HepG2 (cell line): ENCODE measurements around the gene INTS3. TPM values are rescaled to one million over a fixed set of nuclear protein-coding genes. Genes with fewer than 3 reads are reported as not detected.

Experiments used
- ATAC-seq: fragments of 200-7000 bp; cut with Tn5 transposase; 3 replicates; pipeline ENCODE4 v1.9.1; 2020; ENCODE audit warnings: mild to moderate bottlenecking, moderate library complexity
- BruUV-seq: library from RNA; stranded (reverse); fragments of 400-500 nt; replicated peaks from 2 replicates; lab custom pipeline; 2021; lab: Mats Ljungman, UMichigan
- CTCF ChIA-PET: fragments of 300-600 bp; formaldehyde crosslinking; extraction: SDS; loops from one replicate; lab custom pipeline; 2021; ENCODE audit warnings: low total read pairs, inconsistent platforms, low intra/inter-chr PET ratio; lab: Yijun Ruan, JAX
- POLR2A ChIA-PET: fragments of 350-600 bp; sonication (Branson Sonifier 250); formaldehyde crosslinking; loops from one replicate; lab custom pipeline; 2020; ENCODE audit warnings: antibody characterized with exemption, inconsistent platforms; lab: Yijun Ruan, JAX
- DNase-seq: peaks from one replicate; pipeline ENCODE4 v3.0.0-alpha.2; 2015; ENCODE audit warnings: low spot score
- FAIRE-seq: peaks from 3 replicates; lab custom pipeline; 2011; peaks lifted over from hg19 to GRCh38; lab: Jason Lieb, UNC
- H2AFZ ChIP-seq: one replicate; pipeline ENCODE4 v1.6.1; 2011; ENCODE audit warnings: low read length, inconsistent platforms
- H3K27ac ChIP-seq: fragments of 300-600 bp; 3 replicates; pipeline ENCODE4 v1.8.0; 2011; ENCODE audit warnings: mixed run types, mild to moderate bottlenecking, mixed read lengths, low read length, inconsistent platforms; ENCODE audit not compliant: insufficient read depth; ENCODE audit errors: extremely low read length
- H3K27me3 ChIP-seq, 2 experiments: fragments of 200-600 bp in 1 of 2; 2 replicates in 1 of 2; 3 replicates in 1 of 2; pipeline versions ENCODE4 v1.6.0 to v1.8.0; 2011; ENCODE audit warnings: low read length in 2 of 2, mild to moderate bottlenecking in 2 of 2, moderate library complexity in 2 of 2, inconsistent platforms in 1 of 2; ENCODE audit not compliant: insufficient read depth in 2 of 2, control insufficient read depth in 1 of 2
- H3K36me3 ChIP-seq, 2 experiments: fragments of 200-600 bp in 1 of 2; replicated peaks in 1 of 2; 2 replicates in 1 of 2; 3 replicates in 1 of 2; pipeline versions ENCODE4 v1.5.1 to v1.8.0; 2011; ENCODE audit warnings: low read length in 2 of 2, inconsistent platforms in 1 of 2; ENCODE audit not compliant: insufficient read depth in 2 of 2, control insufficient read depth in 1 of 2
- H3K4me1 ChIP-seq: 2 replicates; pipeline ENCODE4 v1.5.1; 2012; ENCODE audit warnings: low read length, inconsistent platforms; ENCODE audit not compliant: insufficient read depth
- H3K4me2 ChIP-seq: 2 replicates; pipeline ENCODE4 v1.6.0; 2011; ENCODE audit warnings: low read depth, low read length, inconsistent platforms
- H3K4me3 ChIP-seq, 3 experiments: fragments of 200-600 bp in 1 of 3; sonication (generic), shearing (Covaris generic) in 1 of 3; replicated peaks in 1 of 3; 2 replicates each; pipeline ENCODE4 v1.5.1; 2011 to 2016; ENCODE audit warnings: low read length in 3 of 3, inconsistent platforms in 2 of 3, low read depth in 2 of 3, mild to moderate bottlenecking in 2 of 3, control low read depth in 1 of 3, mixed read lengths in 1 of 3; ENCODE audit not compliant: insufficient read depth in 1 of 3
- H3K79me2 ChIP-seq: one replicate; pipeline ENCODE4 v1.6.1; 2011; ENCODE audit warnings: low read length, inconsistent platforms; ENCODE audit not compliant: insufficient read depth
- H3K9ac ChIP-seq: 2 replicates; pipeline ENCODE4 v1.6.0; 2011; ENCODE audit warnings: mild to moderate bottlenecking, low read depth, low read length, inconsistent platforms; ENCODE audit not compliant: insufficient read depth
- H3K9me3 ChIP-seq: 2 replicates; pipeline ENCODE4 v1.5.1; 2012; ENCODE audit warnings: mild to moderate bottlenecking, low read length
- H4K20me1 ChIP-seq: 2 replicates; pipeline ENCODE4 v1.6.0; 2011; ENCODE audit warnings: inconsistent platforms, mild to moderate bottlenecking, low read length, moderate library complexity; ENCODE audit not compliant: insufficient read depth
- FOSL1 ChIP-seq: sonication (generic); formaldehyde crosslinking; IDR thresholded peaks from 2 replicates; pipeline ENCODE4 v1.9.0; 2021; ENCODE audit warnings: missing genetic modification reagents, borderline replicate concordance
- GABPA ChIP-seq, 2 experiments: IDR thresholded peaks; 2 replicates each; pipeline ENCODE4 v1.6.1; 2011 to 2016; ENCODE audit warnings: low read depth in 2 of 2, low read length in 1 of 2, missing biosample characterization in 1 of 2, missing genetic modification characterization in 1 of 2
- HHEX ChIP-seq: IDR thresholded peaks from 2 replicates; pipeline ENCODE4 v1.6.1; 2016; ENCODE audit warnings: control low read depth
- KDM1A ChIP-seq: IDR thresholded peaks from 2 replicates; pipeline ENCODE4 v1.6.1; 2016; ENCODE audit warnings: missing compliant biosample characterization
- MIER2 ChIP-seq: IDR thresholded peaks from 2 replicates; pipeline ENCODE4 v1.6.1; 2016; ENCODE audit warnings: missing biosample characterization, missing genetic modification reagents
- RAD21 ChIP-seq: fragments of 450-650 bp; formaldehyde crosslinking; IDR thresholded peaks from 2 replicates; pipeline ENCODE4 v1.5.0; 2020; ENCODE audit warnings: mild to moderate bottlenecking
- SMAD3 ChIP-seq: sonication (generic); formaldehyde crosslinking; IDR thresholded peaks from 2 replicates; pipeline ENCODE4 v1.4.0; 2020; ENCODE audit warnings: missing genetic modification reagents
- SMC3 ChIP-seq: IDR thresholded peaks from 2 replicates; pipeline ENCODE4 v1.6.1; 2011; ENCODE audit warnings: low read length, improper control_type of control experiment
- SOX13 ChIP-seq, 3 experiments: fragments of 450-650 bp in 1 of 3; sonication (generic) in 1 of 3; formaldehyde crosslinking in 1 of 3; IDR thresholded peaks in 2 of 3; conservative IDR thresholded peaks in 1 of 3; 2 replicates each; pipeline versions ENCODE4 v1.5.0 to v1.6.1; 2016 to 2020; ENCODE audit warnings: antibody characterized with exemption in 1 of 3, mild to moderate bottlenecking in 1 of 3, missing compliant biosample characterization in 1 of 3, missing genetic modification reagents in 1 of 3, moderate library complexity in 1 of 3
- XRCC5 ChIP-seq: fragments of 200-400 bp; formaldehyde crosslinking; optimal IDR thresholded peaks from 2 replicates; pipeline ENCODE3; 2017; ENCODE audit warnings: mild to moderate bottlenecking, low read length
- ZBTB8A ChIP-seq: sonication (generic); formaldehyde crosslinking; IDR thresholded peaks from 2 replicates; pipeline ENCODE4 v1.4.0; 2020; ENCODE audit warnings: mild to moderate bottlenecking, low read depth, missing genetic modification reagents, borderline replicate concordance
- ZFP41 ChIP-seq: sonication (generic); formaldehyde crosslinking; IDR thresholded peaks from 2 replicates; pipeline ENCODE4 v1.4.0; 2020; ENCODE audit warnings: mild to moderate bottlenecking, missing genetic modification reagents, borderline replicate concordance
- ZMYM4 ChIP-seq: sonication (generic); formaldehyde crosslinking; IDR thresholded peaks from 2 replicates; pipeline ENCODE4 v1.8.1; 2023; ENCODE audit warnings: mild to moderate bottlenecking, missing genetic modification reagents
- ZNF639 ChIP-seq: conservative IDR thresholded peaks from 2 replicates; pipeline ENCODE4 v1.6.1; 2018; ENCODE audit warnings: missing genetic modification reagents
- ZNF773 ChIP-seq: sonication (generic); formaldehyde crosslinking; IDR thresholded peaks from 2 replicates; pipeline ENCODE4 v1.4.0; 2020; ENCODE audit warnings: missing genetic modification reagents, borderline replicate concordance
- WGBS: methylation state at CpG from one replicate; pipeline ENCODE4 v1.1.6; 2017; ENCODE audit warnings: low lambda C conversion rate; 5-methylcytosine and 5-hydroxymethylcytosine counted together
- in situ Hi-C: cut with HindIII; loops from 2 replicates; pipeline ENCODE4 v1.10.0; 2017; ENCODE audit warnings: low pct_unique_long_range_greater_than_20kb; ENCODE audit not compliant: extremely low pct_ligation_motif_present
- intact Hi-C: fragments of 100-400 bp; cut with micrococcal nuclease; formaldehyde crosslinking; loops from one replicate; pipeline ENCODE4 v1.10.0; 2022; ENCODE audit not compliant: unreplicated experiment
- polyA plus RNA-seq, 8 experiments: library from polyadenylated mRNA; depleted of rRNA in 3 of 8; stranded (reverse) in 7 of 8; unstranded in 1 of 8; fragments of >200 nt; fragmentation: Illumina TruSeq in 4 of 8; extraction: Trizol in 4 of 8; gene quantifications; 2 replicates each; pipeline versions ENCODE4 v1.2.1 to v1.2.3, GENCODE V29; 2011 to 2016; ENCODE audit warnings: low read depth in 4 of 8, missing spikeins in 1 of 8, mixed read lengths in 1 of 8; ENCODE audit not compliant: insufficient read depth in 1 of 8
- total RNA-seq, 5 experiments: library from RNA; depleted of rRNA; stranded (reverse); fragments of >200 nt; fragmentation: Illumina TruSeq; extraction: Trizol; gene quantifications; 2 replicates each; pipeline ENCODE4 v1.2.3, GENCODE V29; 2016; ENCODE audit warnings: low read depth in 1 of 5
- TF ChIP-seq, protein P1 (sequence below): sonication (generic); formaldehyde crosslinking; IDR thresholded peaks from 2 replicates; pipeline ENCODE4 v1.5.0; 2020; ENCODE audit warnings: mild to moderate bottlenecking, missing genetic modification reagents, moderate library complexity
- TF ChIP-seq, protein P2 (sequence below): sonication (generic); formaldehyde crosslinking; IDR thresholded peaks from 2 replicates; pipeline ENCODE4 v1.4.0; 2020; ENCODE audit warnings: mild to moderate bottlenecking, missing genetic modification reagents

INTS3 gene
- total and polyA plus RNA-seq, 2 of the 13 experiments (the other 11 are each of a cell fraction or from before 2014, with no cell fraction given), result 17.2 to 27.2 TPM

GRCh38 chr1:153796786-153797659 is 69.2 kb downstream of the INTS3 start (continued):
- TF ChIP-seq ZNF773 (CRISPR knock-in tag) (no peak), ZBTB8A (CRISPR knock-in tag) (no peak), GABPA (IDR thresholded peaks at IDR 0.05; ENCODE audit: low read depth, low read length) (no peak), GABPA (CRISPR knock-in tag; IDR thresholded peaks at IDR 0.05; ENCODE audit: low read depth) (no peak), XRCC5 (peak; percentile 42), ZMYM4 (0 out of 2 replicates have a peak, but pooled peaks have one; percentile 14), SMAD3 (CRISPR knock-in tag) (no peak), SMC3 (peak; percentile 81), RAD21 (CRISPR knock-in tag) (peak; percentile 67)
- TF ChIP-seq, protein P1, sequence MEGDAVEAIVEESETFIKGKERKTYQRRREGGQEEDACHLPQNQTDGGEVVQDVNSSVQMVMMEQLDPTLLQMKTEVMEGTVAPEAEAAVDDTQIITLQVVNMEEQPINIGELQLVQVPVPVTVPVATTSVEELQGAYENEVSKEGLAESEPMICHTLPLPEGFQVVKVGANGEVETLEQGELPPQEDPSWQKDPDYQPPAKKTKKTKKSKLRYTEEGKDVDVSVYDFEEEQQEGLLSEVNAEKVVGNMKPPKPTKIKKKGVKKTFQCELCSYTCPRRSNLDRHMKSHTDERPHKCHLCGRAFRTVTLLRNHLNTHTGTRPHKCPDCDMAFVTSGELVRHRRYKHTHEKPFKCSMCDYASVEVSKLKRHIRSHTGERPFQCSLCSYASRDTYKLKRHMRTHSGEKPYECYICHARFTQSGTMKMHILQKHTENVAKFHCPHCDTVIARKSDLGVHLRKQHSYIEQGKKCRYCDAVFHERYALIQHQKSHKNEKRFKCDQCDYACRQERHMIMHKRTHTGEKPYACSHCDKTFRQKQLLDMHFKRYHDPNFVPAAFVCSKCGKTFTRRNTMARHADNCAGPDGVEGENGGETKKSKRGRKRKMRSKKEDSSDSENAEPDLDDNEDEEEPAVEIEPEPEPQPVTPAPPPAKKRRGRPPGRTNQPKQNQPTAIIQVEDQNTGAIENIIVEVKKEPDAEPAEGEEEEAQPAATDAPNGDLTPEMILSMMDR (CRISPR knock-in tag), result peak; percentile 84

DNA sequence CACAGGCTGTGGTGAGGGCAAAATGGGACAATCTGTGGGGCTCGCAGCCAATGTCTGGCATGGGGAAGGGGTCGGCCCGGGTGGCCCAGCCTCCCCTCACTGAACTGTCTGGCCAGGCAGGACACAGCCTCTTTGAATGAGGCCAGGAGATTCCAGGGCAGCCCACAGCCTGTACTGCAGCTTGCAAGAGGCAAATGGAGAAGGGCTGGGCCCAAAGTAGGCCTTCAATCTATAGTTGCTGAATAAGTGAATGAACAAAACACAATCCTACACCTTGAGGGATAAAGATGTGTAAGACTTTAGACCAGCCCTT is 70.6 kb downstream of the INTS3 start:
- no peak for TF ChIP-seq MIER2 (CRISPR knock-in tag)
- TF ChIP-seq ZFP41, result no peak
- TF ChIP-seq SMAD3 (CRISPR knock-in tag), result no peak
- TF ChIP-seq, protein P2, sequence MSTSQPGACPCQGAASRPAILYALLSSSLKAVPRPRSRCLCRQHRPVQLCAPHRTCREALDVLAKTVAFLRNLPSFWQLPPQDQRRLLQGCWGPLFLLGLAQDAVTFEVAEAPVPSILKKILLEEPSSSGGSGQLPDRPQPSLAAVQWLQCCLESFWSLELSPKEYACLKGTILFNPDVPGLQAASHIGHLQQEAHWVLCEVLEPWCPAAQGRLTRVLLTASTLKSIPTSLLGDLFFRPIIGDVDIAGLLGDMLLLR (CRISPR knock-in tag), result no peak
- TF ChIP-seq HHEX, result no peak
- no peak for TF ChIP-seq SOX13 (IDR thresholded peaks at IDR 0.05)
- no peak for TF ChIP-seq SOX13 (CRISPR knock-in tag; conservative IDR thresholded peaks at IDR 0.05 in 1 of 2, IDR thresholded peaks at IDR 0.05 in 1 of 2)
- TF ChIP-seq ZNF639, result no peak
- TF ChIP-seq KDM1A (CRISPR knock-in tag), result no peak
- no peak for TF ChIP-seq FOSL1 (CRISPR knock-in tag)
- Histone ChIP-seq H4K20me1 (no peaks in the 10 kb centered on the region), H3K4me1 (peaks cover 32% of the 10 kb centered on the region), H3K9ac (no peak overlapping the region), H3K79me2 (no peaks in the 10 kb centered on the region), H3K36me3 (no peaks in the 10 kb centered on the region), H3K27me3 (peaks cover 5 to 34% of the 10 kb centered on the region in 2 experiments; a peak in 4 of 5 replicates), H3K4me2 (no peak overlapping the region), H3K9me3 (no peaks in the 10 kb centered on the region), H2AFZ (no peak overlapping the region), H3K4me3 (no peak overlapping the region), H3K27ac (no peak overlapping the region)
- no peak for FAIRE-seq
- no TSS peak for BruUV-seq
- no CpG with 5 or more reads among the region's 3 CpGs for WGBS
- CTCF ChIA-PET, result interaction anchor here (3.6 kb wide), 1 partner anchor 188 kb away, joined by 35 read pairs; the partner anchor contains the start of gene RAB13
- DNase-seq, result no peak
- no peak for ATAC-seq
- in situ Hi-C loops (loop anchor here (5.0 kb wide), 1 partner anchor 189 kb away; the partner anchor contains the start of gene RAB13), intact Hi-C loops (loop anchor here (5.0 kb wide), 1 partner anchor 169 kb away; the partner anchor contains the start of gene CREB3L4)
- POLR2A ChIA-PET, result interaction anchor here (1.0 to 2.6 kb wide), 3 partner anchors 15 to 192 kb away, joined by 5 to 10 read pairs (median 9); partner anchors contain the start of genes RAB13 and RPS27
